DMS79 treated with DMSO at 0.1 percent for 48 hours (cell line): Measurements from ENCODE around the gene CLDN5.

Experiments used
- DNase-seq: peaks from one replicate; lab custom pipeline; 2025; lab: John Stamatoyannopoulos, UW

Gene CLDN5

GRCh38 chr22:19503869-19504268 is 20.3 kb downstream of the CLDN5 start:
- DNase-seq, result no peak

- DNase-seq, result no peak
These were observed 20.8 kb downstream of the CLDN5 start for GRCh38 chr22:19503367-19503766.

GRCh38 chr22:19501897-19502447 is 22.2 kb downstream of the CLDN5 start:
- no peak for DNase-seq

GRCh38 chr22:19499880-19500242 is 24.3 kb downstream of the CLDN5 start:
- no peak for DNase-seq

- DNase-seq, result no peak
These were observed 24.9 kb downstream of the CLDN5 start for GRCh38 chr22:19499236-19499879.

- DNase-seq, result no peak
These were observed 25.4 kb downstream of the CLDN5 start for GRCh38 chr22:19498866-19499190.

GRCh38 chr22:19498154-19498865 is 25.9 kb downstream of the CLDN5 start:
- no peak for DNase-seq

GRCh38 chr22:19497245-19497644 is 27.0 kb downstream of the CLDN5 start:
- no peak for DNase-seq

- no peak for DNase-seq
These were observed 27.9 kb downstream of the CLDN5 start for GRCh38 chr22:19496324-19496630.

GRCh38 chr22:19495562-19496323 is 28.5 kb downstream of the CLDN5 start:
- no peak for DNase-seq

- no peak for DNase-seq
These were observed 29.5 kb downstream of the CLDN5 start for GRCh38 chr22:19494676-19495173.

GRCh38 chr22:19494001-19494560 is 30.1 kb downstream of the CLDN5 start:
- DNase-seq, result no peak

- no peak for DNase-seq
These were observed 31.6 kb downstream of the CLDN5 start for GRCh38 chr22:19492504-19493174.

- no peak for DNase-seq
These were observed 33.5 kb downstream of the CLDN5 start for GRCh38 chr22:19490628-19491230.

GRCh38 chr22:19488884-19489843 is 35.0 kb downstream of the CLDN5 start:
- DNase-seq, result no peak

- no peak for DNase-seq
These were observed 35.9 kb downstream of the CLDN5 start for GRCh38 chr22:19488285-19488684.

- no peak for DNase-seq
These were observed 40.5 kb downstream of the CLDN5 start for GRCh38 chr22:19483481-19484244.

GRCh38 chr22:19482297-19482696 is 41.9 kb downstream of the CLDN5 start:
- no peak for DNase-seq

GRCh38 chr22:19480789-19481188 is 43.4 kb downstream of the CLDN5 start:
- no peak for DNase-seq

GRCh38 chr22:19480173-19480568 is 44.0 kb downstream of the CLDN5 start:
- DNase-seq, result no peak
